Measurements from ENCODE around the gene ANGEL1.

GRCh38 chr14:76820700-76821099, 8.0 kb upstream of the ANGEL1 start:
- TF ChIP-seq MAX (IDR thresholded peaks at IDR 0.05), result no peak
- no peak for TF ChIP-seq TCF12 (IDR thresholded peaks at IDR 0.05; ENCODE audit: low read depth)
- no peak for TF ChIP-seq TAF1 (IDR thresholded peaks at IDR 0.05; ENCODE audit: low read depth)
- TF ChIP-seq, protein P1, sequence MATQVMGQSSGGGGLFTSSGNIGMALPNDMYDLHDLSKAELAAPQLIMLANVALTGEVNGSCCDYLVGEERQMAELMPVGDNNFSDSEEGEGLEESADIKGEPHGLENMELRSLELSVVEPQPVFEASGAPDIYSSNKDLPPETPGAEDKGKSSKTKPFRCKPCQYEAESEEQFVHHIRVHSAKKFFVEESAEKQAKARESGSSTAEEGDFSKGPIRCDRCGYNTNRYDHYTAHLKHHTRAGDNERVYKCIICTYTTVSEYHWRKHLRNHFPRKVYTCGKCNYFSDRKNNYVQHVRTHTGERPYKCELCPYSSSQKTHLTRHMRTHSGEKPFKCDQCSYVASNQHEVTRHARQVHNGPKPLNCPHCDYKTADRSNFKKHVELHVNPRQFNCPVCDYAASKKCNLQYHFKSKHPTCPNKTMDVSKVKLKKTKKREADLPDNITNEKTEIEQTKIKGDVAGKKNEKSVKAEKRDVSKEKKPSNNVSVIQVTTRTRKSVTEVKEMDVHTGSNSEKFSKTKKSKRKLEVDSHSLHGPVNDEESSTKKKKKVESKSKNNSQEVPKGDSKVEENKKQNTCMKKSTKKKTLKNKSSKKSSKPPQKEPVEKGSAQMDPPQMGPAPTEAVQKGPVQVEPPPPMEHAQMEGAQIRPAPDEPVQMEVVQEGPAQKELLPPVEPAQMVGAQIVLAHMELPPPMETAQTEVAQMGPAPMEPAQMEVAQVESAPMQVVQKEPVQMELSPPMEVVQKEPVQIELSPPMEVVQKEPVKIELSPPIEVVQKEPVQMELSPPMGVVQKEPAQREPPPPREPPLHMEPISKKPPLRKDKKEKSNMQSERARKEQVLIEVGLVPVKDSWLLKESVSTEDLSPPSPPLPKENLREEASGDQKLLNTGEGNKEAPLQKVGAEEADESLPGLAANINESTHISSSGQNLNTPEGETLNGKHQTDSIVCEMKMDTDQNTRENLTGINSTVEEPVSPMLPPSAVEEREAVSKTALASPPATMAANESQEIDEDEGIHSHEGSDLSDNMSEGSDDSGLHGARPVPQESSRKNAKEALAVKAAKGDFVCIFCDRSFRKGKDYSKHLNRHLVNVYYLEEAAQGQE (IDR thresholded peaks at IDR 0.05; ENCODE audit: low read depth), result no peak
- TF ChIP-seq NFIC (IDR thresholded peaks at IDR 0.05), result no peak
